ENCODE results near the gene UCHL3.

DNA sequence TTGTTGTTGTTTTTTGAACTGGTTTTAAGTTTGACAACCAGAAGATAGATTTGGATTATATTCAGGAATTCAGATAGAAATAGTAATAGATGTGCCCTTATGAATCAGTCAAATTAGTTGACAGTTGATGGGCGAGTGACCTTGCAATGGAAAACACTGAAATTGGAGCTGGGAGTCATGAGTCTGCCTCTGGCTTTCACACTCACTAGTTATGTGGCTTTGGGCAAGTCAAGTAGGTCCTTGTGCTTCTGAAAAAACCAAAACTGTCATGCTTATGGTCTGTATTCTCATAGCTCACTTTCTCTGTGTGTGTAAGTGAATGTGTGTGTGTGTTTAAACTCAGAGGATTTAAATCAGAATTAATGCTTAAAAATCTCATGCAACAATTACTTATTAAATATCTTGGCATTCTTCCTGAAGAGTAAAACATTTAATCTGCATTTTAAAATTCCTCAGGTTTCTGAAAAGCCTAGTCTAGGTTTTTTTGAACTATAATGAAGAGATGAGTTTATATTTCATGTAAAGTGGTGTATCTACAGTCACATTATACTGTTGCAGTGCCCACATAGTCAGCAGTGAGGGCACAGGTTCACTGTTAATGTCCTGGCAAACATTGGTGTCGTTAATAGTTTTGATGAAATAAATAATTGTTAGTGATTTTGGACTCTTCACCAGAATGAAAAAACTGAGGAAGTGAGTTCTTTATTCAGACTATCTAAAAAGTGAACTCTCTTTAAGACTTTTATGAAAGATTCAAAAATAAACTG, 32.5 kb downstream of the UCHL3 start:
- TF ChIP-seq, protein P1, sequence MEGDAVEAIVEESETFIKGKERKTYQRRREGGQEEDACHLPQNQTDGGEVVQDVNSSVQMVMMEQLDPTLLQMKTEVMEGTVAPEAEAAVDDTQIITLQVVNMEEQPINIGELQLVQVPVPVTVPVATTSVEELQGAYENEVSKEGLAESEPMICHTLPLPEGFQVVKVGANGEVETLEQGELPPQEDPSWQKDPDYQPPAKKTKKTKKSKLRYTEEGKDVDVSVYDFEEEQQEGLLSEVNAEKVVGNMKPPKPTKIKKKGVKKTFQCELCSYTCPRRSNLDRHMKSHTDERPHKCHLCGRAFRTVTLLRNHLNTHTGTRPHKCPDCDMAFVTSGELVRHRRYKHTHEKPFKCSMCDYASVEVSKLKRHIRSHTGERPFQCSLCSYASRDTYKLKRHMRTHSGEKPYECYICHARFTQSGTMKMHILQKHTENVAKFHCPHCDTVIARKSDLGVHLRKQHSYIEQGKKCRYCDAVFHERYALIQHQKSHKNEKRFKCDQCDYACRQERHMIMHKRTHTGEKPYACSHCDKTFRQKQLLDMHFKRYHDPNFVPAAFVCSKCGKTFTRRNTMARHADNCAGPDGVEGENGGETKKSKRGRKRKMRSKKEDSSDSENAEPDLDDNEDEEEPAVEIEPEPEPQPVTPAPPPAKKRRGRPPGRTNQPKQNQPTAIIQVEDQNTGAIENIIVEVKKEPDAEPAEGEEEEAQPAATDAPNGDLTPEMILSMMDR (IDR thresholded peaks at IDR 0.05) = no peak
- TF ChIP-seq POLR2A (IDR thresholded peaks at IDR 0.05) = no peak

Measured in lower leg skin (tissue), 3 donors.